Left forelimb (tissue), 1 donor: Measurements from ENCODE around the gene SNAI1.
"Not testable (repeated sequence)": the region's sequence is repeated elsewhere in the genome, so short reads cannot be mapped to it uniquely, and the experiment has no call there.

Source experiments
- DNase-seq: peaks from one replicate; pipeline ENCODE4 v3.0.0-alpha.2; 2018; ENCODE audit warnings: low spot score

SNAI1 gene

DNA sequence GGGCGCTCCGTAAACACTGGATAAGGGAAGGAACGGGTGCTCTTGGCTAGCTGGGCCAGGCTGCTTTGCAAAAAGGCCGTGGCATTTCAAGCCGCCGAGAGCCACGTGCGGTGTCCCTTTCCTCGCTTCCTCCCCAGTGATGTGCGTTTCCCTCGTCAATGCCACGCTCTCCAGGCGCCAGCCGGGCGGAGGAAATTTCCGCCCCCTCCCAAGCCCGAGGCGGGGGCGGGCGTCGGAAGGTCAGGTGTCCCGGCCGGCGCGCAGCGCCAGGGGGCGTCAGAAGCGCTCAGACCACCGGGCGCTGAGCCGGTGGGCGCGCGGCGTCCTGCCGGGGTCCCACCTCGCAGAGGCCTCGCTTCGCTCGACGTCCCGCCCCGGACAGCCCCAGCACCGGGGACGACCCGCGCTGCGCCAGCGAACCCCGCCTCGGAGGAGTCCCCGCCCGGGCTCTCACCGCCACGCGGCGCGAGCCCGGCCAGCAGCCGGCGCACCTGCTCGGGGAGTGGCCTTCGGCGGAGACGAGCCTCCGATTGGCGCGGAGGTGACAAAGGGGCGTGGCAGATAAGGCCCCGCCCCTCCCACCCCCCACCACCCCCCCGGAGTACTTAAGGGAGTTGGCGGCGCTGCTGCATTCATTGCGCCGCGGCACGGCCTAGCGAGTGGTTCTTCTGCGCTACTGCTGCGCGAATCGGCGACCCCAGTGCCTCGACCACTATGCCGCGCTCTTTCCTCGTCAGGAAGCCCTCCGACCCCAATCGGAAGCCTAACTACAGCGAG lies at the start of gene SNAI1:
TSS of gene SNAI1 (plus strand) at position 635 of the 777 bp plus-strand sequence. CDS start at position 715, 80 bp downstream.
- peak; percentile 92 for DNase-seq

DNA sequence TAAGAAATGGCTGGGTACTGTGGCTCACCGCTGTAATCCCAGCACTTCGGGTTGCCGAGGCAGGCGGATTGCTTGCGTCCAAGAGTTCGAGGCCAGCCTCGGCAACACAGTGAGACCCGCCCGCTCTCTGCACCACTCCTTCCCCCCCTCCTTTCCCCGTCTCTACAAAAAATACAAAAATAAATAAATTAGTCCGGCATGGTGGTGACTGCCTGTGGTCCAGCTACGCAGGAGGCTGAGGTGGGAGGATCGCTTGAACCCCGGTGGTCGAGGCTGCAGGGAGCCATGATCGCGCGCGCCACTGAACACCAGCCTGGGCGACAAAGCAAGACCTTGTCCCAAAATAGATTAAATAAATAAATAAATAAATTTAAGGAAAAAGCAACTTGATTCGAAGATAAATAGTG lies 47.0 kb upstream of the SNAI1 start:
- DNase-seq = no peak

DNA sequence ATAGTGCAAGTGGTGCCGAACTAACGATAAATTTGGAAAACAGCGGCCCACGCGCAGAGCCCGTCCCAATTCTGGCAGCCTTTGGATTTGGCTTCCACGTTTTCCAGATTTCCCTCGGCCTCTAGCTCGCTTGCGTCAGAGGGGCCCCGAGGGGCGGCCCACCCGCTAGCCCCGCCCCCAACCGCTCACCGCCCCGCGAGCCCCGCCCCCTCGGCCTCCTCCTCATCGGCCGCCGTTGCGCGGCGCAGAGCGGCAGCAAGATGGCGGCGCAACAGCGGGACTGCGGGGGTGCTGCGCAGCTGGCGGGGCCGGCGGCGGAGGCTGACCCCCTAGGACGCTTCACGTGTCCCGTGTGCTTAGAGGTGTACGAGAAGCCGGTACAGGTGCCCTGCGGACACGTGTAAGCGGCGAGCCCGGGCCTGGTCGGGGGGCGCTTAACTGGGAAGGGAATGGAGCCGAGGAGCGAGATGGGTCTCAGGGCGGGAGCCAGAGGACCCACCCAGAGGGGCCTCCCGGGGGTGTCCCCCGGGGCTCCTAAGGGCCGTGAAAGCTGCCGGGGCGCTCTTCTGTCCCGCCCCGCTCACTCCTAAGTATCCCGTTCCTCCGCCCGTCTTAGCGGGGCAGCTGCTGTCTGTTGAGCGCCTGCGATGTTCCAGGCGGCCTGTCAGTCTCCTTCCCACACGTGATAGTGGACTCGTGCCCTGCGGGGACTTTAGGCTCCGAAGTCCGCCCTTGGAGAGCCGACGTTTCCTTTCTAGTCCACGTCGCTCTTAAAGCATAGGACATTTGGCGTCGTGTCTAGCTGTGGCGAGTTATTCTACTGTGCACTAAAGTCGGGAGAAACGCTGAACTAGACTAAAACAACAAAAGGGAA lies 46.4 kb upstream of the SNAI1 start, which contains the start of gene RNF114:
TSS of gene RNF114 (plus strand) at position 245 of the 874 bp plus-strand sequence. CDS start at position 261, 16 bp downstream.
- DNase-seq = peak; percentile 96

DNA sequence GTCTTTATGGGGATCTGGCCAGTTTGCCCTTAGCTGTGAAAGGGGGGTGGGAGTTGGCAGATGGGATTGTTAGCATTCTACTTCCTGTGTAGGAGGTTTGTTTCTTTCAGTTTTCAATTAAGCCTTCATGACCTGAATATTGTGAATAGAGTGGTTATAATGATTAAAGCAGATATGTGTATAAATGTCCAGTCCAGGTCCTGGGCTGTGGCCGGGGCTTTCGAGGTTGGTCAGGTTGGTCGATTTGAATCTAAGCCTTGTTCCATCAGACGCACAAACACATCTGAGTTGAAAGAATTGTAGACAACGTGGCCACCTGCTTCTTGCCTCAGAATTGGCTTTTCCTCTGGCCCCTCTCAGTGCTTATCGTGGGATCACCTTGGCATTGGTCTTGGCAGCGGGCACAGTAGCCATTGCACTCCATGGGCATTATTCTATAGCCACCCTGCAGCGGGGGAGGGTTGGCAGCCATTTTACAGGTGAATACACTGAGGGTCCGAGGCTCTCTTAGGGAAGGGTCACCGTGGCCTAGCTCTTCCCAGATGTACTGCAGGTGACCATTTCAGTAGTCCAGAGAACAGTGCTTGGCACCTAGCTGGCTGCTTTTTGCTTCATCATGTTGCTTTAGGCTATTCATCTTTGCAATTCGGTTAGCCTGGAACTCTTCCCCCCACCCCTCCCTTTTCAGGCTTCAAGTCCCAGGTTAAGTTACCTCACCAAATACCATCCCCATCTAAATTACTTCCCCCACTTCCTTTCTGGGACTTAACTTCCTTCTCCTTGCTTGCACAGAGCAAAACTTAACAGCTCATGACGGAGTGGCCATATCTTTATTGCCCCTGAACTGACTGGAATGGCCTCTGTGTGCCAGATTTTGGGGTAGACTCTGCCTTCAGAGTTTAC lies 45.5 kb upstream of the SNAI1 start:
- no peak for DNase-seq

DNA sequence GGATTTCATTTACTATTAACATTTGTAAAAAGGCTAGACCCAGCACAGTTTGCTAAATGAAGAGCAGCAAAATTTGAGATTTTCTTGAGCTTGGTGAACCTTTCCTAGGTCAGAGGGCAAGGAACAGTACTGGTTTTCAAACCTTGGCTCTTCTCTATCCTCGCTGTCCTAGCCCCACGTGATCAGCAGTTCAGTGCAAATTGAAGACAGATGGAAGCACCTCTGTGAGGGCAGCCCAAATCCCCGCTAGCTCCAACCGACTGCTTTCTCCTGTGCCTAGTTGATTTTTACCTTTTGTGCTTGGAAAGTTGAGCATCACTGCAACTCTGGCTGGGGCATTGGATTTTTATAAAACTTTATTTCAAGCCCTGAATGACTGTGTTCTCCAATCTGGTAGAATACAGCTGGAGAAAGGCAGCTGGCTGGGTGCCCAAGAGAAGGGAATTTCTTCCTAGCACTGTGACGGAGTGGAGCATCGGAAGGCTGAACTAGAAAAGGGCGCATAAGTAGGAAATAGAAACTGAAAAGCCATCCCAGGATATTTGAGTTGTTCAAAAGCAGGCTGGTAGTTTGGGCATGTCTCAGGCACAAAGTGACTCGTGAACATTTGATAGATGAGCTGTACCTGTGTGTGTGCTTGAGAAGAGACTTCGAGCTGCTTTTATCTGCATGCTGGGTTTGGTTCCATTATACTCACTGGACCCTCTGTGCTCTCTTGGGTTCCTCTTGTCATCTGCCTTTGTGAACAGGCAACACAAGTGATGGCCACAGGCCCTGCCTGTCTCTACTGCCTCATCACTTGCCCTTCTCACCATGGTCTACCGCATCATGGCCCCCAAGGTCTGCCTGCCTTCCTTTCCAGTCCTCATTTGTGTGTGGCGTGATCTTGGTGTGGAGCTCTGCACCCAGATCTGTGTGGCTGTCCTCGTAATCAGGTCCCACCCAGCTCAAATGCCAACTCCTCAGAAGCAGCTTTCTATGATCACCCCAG lies 44.3 kb upstream of the SNAI1 start:
- peak; percentile 75 for DNase-seq

DNA sequence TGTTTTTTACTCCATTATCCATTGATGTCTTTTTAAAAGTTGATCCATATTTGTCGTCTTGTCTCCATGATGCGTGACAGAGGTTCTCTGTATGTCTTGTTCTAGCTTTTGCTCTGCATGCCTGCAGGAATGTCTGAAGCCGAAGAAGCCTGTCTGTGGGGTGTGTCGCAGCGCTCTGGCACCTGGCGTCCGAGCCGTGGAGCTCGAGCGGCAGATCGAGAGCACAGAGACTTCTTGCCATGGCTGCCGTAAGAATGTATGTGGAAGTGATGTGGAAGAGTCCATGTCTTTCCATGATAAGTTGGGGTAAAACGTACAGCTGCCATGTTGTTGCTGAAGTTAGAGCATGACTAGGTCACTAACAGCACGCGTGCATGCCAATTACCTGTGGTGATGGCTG lies 41.3 kb upstream of the SNAI1 start:
- no peak for DNase-seq

DNA sequence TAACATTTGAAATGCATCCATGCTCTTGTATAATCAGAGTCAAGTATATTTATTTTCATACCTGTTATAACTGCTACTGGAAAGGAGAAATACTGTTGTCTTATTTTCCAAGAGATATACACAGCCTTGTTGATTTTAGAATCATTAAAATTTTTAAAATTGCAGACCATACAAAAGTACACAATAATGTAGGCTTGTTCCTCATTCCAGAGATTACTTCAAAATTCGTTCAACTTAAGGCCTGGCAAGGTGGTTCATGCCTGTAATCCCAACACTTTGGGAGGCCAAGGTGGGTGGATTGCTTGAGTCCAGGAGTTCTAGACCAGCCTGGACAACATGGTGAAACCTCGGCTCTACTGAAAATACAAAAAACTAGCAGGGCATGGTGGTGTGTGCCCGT lies 40.5 kb upstream of the SNAI1 start:
- no peak for DNase-seq

DNA sequence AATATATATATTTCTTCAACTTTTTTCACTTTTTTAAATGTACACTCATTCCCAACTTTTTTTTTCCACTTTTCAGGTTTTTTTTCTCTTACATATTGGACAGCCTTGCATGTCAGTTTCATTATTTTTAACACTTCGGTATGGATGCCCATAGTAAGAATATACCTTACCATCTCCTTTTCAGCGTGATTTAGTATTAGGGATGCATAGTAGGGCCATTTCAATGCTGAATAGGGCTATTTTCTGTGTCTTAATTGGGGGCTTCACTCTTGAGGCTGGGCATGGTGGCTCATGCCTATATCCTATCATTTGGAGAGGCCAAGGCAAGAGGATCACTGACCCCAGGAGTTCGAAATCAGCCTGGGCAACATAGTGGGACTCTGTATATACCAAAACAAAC lies 39.8 kb upstream of the SNAI1 start:
- no peak for DNase-seq

DNA sequence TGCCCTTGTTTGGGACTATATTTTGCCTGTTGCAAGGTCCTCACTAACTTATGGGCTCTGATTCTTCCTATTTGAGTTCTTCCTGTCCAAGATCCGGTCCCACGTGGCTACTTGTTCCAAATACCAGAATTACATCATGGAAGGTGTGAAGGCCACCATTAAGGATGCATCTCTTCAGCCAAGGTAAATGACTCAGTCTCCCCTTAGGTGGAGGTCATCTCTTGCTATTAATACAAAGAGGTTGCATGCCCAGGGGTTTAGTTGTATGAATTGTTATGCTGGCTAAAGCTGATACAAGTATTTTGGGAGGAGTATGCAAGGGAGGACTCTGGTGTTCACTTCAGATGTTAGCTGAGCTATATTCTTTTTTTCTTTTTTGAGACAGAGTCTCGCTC lies 37.5 kb upstream of the SNAI1 start:
- no peak for DNase-seq

DNA sequence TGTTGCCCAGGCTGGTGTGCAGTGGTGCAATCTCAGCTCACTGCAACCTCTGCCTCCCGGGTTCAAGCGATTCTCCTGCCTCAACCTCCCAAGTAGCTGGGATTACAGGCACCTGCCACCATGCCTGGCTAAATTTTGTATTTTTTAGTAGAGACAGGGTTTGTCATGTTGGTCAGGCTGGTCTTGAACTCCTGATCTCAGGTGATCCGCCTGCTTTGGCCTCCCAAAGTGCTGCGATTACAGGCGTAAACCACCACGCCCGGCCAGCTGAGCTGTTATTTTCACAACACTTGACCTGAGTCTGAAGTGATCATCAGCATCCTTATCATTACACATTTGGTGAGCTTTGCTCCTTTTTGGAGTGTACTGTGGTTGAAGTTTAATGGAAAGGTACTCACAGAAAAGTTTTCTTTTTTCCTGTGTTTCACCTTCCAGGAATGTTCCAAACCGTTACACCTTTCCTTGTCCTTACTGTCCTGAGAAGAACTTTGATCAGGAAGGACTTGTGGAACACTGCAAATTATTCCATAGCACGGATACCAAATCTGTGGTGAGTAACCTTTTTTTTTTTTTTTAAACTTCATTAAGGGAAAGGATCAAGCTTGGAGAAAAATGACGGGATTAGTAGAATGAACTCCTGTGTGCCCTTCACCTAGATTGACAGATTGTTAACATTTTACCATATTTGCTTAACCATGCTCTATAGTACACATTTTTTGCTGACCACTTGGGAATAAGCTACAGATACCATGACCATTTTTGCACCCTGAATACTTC lies 36.9 kb upstream of the SNAI1 start:
- DNase-seq = no peak

DNA sequence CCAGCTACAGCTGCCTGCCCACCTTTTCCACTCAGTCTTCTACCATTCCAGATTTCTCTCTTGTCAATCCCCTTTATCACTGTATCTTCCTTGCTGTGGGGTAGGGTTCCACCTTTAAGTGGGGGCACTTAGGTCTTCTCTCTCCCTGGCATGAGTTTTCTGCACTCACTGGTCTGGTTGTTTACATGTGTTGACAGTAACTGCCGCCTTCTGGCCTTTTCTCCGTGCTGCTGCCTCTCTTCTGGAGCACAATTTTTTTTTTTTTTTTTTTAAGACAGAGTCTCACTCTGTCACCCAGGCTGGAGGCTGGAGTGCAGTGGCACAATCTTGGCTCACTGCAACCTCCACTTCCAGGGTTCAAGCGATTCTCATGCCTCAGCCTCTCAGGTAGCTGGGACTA lies 34.6 kb upstream of the SNAI1 start:
- DNase-seq = no peak

DNA sequence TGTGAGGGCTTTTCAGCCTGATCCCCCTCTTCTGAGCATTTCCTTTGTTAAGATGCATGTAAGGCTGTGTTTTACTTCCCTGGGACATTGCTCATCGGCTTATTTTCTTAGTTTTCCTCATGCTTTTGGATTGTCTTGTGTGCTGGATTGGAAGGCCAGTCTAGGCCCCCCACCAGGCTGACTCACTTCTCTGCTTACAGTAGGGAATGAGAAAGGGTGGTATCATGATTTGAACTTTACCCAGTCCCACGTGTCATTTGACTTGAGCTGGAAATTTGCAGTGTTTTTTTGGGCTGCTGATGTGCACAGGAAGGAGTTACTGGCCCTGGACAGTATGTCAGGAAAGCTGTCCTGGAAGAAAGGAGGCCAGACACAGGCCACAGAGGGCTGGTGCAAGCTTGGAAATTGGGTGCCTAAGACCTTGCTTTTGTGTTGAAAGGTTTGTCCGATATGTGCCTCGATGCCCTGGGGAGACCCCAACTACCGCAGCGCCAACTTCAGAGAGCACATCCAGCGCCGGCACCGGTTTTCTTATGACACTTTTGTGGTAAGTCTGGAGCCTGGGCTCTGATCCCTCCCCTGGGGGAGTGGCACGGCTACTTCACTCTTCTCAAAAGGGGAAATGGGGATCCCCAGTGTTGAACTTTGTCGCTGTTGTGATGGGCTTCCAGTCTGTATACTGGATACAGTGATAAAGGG lies 33.8 kb upstream of the SNAI1 start:
- DNase-seq = no peak

DNA sequence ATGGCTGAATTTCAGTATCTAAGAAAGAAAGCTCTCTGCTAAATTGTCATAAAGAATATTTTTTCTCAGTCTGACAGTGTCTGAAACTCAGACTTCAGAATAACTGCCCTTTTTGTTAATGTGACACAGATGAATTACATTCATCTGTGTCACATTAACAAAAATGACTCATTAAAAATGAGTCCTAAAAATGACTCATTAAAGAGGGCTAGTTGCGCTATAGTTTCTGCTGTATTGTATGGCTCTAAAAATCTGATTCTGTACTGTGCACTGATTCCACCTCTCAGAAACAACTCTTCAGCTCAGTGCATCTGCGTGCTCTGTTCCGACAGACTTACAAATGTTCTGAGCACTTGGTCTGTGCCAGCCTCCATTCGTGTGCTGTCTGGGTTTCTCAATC lies 31.6 kb upstream of the SNAI1 start:
- no peak for DNase-seq

DNA sequence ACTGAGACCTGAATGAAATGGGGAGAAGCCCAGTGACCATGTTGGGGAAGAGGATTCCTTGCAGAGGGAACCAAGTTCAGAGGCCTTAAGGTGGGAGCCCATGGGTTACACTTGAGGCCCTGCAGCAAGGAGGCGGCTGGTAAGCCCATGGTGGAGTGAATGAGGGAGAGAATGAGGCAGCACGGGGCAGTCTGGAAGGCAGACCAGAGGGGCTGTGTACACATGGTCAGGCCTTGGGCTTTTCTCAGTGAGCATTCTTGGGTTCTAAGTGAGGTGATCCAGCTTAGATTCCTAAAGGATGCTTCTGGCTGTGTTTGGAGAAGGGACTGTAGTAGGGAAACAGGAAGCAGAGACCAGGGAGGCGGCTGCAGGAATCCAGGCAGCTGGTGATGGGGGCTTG lies 27.6 kb upstream of the SNAI1 start:
- no peak for DNase-seq

DNA sequence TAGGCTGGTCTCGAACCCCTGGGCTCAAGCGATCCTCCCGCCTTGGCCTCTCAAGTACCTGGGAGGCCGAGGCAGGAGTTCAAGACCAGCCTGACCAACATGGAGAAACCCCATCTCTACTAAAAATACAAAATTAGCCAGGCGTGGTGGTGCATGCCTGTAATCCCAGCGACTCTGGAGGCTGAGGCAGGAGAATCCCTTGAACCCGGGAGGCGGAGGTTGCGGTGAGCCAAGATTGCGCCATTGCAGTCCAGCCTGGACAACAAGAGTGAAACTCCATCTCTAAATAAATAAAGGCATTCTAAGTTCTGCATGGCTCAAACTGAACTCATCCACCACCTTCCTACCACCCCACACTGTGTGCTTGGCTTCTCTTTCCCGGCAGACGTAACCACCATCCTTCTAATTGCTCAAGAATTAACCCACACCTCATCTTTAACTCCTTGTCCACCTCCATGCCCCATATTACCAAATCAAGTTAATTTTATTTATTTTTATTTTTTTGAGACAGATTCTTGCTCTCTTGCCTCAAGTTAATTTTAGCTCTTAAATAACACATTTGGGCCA lies 26.9 kb upstream of the SNAI1 start:
- DNase-seq = not testable (repeated sequence)

DNA sequence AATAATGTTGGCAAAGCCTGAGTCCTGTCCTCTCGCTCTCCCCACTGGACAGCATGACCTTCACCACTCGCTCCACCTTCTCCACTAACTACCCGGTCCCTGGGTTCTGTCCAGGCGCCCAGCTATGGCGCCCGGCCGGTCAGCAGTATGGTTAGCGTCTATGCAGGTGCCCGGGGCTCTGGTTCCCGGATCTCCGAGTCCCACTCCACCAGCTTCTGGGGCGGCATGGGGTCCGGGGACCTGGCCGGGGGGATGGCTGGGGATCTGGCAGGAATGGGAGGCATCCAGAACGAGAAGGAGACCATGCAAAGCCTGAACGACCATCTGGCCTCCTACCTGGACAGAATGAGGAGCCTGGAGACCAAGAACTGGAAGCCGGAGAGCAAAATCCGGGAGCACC lies 26.1 kb upstream of the SNAI1 start:
- no peak for DNase-seq

DNA sequence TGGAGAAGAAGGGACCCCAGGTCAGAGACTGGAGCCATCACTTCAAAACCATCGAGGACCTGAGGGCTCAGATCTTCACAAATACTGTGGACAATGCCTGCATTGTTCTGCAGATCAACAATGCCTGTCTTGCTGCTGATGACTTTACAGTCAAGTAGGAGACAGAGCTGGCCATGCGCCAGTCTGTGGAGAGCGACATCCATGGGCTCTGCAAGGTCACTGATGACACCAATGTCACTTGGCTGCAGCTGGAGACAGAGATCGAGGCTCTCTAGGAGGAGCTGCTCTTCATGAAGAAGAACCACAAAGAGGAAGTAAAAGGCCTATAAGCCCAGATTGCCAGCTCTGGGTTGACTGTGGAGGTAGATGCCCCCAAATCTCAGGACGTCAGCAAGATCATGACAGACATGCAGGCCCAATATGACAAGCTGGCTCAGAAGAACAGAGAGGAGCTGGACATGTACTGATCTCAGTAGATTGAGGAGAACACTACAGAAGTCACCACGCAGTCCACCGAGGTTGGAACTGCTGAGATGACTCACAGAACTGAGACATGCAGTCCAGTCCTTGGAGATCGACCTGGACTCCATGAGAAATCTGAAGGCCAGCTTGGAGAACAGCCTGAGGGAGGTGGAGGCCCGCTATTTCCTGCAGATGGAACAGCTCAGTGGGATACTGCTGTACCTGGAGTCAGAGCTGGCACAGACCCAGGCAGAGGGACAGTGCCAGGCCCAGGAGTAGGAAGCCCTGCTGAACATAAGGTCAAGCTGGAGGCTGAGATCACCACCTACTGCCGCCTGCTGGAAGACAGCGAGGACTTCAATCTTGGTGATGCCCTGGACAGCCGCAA lies 25.5 kb upstream of the SNAI1 start:
- not testable (repeated sequence) for DNase-seq

DNA sequence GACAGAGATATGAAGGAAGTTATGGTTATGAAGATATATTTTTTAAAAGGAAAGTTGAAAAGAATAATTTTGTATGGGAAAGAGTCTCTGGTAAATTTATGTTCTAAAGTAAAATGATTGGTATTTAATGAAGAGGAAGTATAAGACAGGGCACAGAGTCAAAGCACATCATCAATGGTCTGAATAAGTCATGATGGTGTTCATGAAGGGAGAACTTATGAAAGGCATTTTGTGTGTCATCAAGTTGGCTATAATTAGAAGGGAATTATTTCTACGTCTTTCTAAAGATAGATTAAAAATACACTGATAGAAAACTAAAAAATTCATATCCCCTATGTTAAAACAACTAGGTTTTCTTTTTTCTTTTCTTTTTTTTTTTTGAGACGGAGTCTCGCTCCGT lies 21.4 kb upstream of the SNAI1 start:
- no peak for DNase-seq
